SU-DHL-6 (cell line): ENCODE results near the gene RSPRY1.

ENCODE experiments used
- H2AFZ ChIP-seq: fragments of 200-600 bp; sonication (generic); 2 replicates; pipeline ENCODE4 v1.6.1; 2014; ENCODE audit warnings: low read depth, mild to moderate bottlenecking, moderate library complexity, mixed read lengths, antibody characterized with exemption, low read length; ENCODE audit not compliant: severe bottlenecking
- H3F3A ChIP-seq: fragments of 200-600 bp; shearing (Covaris generic); 2 replicates; pipeline ENCODE4 v1.6.0; 2016; ENCODE audit warnings: antibody characterized with exemption, mild to moderate bottlenecking; ENCODE audit not compliant: insufficient read depth
- H3K27ac ChIP-seq: fragments of 200-600 bp; sonication (generic); 2 replicates; pipeline ENCODE4 v1.5.1; 2016; ENCODE audit warnings: low read depth, mild to moderate bottlenecking, low read length, moderate library complexity, mixed read lengths
- H3K27me3 ChIP-seq: fragments of 200-600 bp; sonication (generic), shearing (Covaris generic); 2 replicates; pipeline ENCODE4 v1.6.0; 2014; ENCODE audit warnings: mild to moderate bottlenecking, low read length
- H3K36me3 ChIP-seq: fragments of 200-600 bp; sonication (generic); 2 replicates; pipeline ENCODE4 v1.6.1; 2014; ENCODE audit warnings: mild to moderate bottlenecking, low read length, mixed read lengths
- H3K4me2 ChIP-seq: fragments of 300-600, 200-600 bp; shearing (Covaris generic), sonication (generic); 2 replicates; pipeline ENCODE4 v1.6.0; 2014; ENCODE audit warnings: low read length, low read depth, mild to moderate bottlenecking; ENCODE audit not compliant: poor library complexity, severe bottlenecking
- H3K4me3 ChIP-seq: fragments of 200-600 bp; sonication (generic); 2 replicates; pipeline ENCODE4 v1.5.1; 2014; ENCODE audit warnings: antibody characterized with exemption, low read length, mild to moderate bottlenecking, mixed read lengths; ENCODE audit not compliant: insufficient read depth, poor library complexity, severe bottlenecking
- H3K79me2 ChIP-seq: fragments of 200-600 bp; sonication (generic); 2 replicates; pipeline ENCODE4 v1.6.1; 2014; ENCODE audit warnings: mild to moderate bottlenecking, low read length, moderate library complexity; ENCODE audit not compliant: insufficient read depth
- H3K9ac ChIP-seq: fragments of 200-600 bp; sonication (generic); 2 replicates; pipeline ENCODE4 v1.7.0; 2014; ENCODE audit warnings: mild to moderate bottlenecking, low read length
- H3K9me2 ChIP-seq: fragments of 200-600 bp; sonication (generic); replicated peaks from 2 replicates; pipeline ENCODE4 v1.6.1; 2014; ENCODE audit warnings: low read length; ENCODE audit not compliant: insufficient read depth
- H3K9me3 ChIP-seq: fragments of 200-600 bp; sonication (generic); 2 replicates; pipeline ENCODE4 v1.6.1; 2014; ENCODE audit warnings: low read length, mixed read lengths; ENCODE audit not compliant: insufficient read depth
- H4K20me1 ChIP-seq: fragments of 200-600 bp; sonication (generic); 2 replicates; pipeline ENCODE4 v1.6.1; 2014; ENCODE audit warnings: low read depth, mild to moderate bottlenecking, antibody characterized with exemption, low read length, moderate library complexity, mixed read lengths
- EZH2phosphoT487 ChIP-seq: fragments of 200-600 bp; sonication (generic), shearing (Covaris generic); conservative IDR thresholded peaks from 2 replicates; pipeline ENCODE4 v1.6.1; 2018; ENCODE audit warnings: mild to moderate bottlenecking, antibody characterized with exemption, low read length, moderate library complexity, mixed read lengths
- TF ChIP-seq, protein P1 (sequence below): fragments of 200-600 bp; sonication (generic); IDR thresholded peaks from one replicate; pipeline ENCODE4 v1.5.1; 2017; ENCODE audit warnings: antibody characterized with exemption, mild to moderate bottlenecking, low read length, moderate library complexity; ENCODE audit not compliant: insufficient read depth, poor library complexity, severe bottlenecking

Gene RSPRY1

DNA sequence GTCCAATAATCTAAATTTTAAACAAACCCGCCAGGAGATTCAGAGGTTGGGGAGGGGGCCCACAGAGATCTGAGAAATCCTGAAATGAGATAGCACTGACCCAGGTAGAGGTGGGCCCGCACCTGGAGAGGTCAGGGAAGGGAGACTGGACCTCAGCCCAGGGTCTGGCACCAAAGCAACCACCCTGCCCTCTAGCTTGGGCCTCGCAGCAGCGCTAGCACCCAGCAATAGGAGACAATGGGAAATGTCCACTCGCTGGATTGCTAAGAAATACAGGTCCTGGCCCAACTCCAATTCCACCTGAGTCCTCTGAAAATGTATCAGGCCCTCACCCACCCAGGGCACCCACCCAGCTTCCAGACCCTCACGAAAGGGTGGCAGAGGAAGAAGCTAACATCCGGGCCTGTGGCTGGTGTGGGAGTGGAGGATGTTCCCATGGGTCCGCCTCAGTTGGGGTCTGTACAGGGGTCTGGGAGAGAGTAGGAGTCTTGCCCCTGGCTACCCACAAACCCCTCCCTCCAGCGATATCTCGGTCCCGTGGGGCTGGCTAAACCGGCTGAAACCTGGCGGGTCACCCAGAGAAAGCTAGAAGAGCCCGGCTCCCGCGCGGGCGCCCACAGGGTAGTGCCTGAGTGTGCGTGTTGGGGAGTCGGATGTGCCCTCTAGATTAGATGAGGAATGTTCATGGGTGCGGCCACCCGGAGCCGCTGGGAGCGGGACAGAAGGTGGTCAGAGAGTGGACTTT lies 97.3 kb downstream of the RSPRY1 start:
- no peak overlapping the region for H3K4me3 ChIP-seq

DNA sequence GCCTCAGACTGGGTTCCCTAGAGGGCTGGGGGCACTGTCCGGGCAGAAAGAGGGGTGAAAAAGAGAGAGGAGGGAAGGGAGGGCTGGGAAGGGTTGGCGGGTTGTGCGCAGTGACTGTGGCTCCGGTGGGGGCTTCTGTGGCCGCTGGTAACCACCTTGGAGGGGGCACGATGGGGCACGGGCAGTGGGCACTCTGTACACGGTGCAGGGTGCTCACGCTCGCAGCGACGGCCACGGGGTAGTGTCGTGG lies 97.8 kb downstream of the RSPRY1 start:
- no peak overlapping the region for H3K4me2 ChIP-seq
- H3K9me3 ChIP-seq = no peaks in the 10 kb centered on the region
- H3K36me3 ChIP-seq = no peaks in the 10 kb centered on the region
- H3K27me3 ChIP-seq = no peaks in the 10 kb centered on the region
- TF ChIP-seq, protein P1, sequence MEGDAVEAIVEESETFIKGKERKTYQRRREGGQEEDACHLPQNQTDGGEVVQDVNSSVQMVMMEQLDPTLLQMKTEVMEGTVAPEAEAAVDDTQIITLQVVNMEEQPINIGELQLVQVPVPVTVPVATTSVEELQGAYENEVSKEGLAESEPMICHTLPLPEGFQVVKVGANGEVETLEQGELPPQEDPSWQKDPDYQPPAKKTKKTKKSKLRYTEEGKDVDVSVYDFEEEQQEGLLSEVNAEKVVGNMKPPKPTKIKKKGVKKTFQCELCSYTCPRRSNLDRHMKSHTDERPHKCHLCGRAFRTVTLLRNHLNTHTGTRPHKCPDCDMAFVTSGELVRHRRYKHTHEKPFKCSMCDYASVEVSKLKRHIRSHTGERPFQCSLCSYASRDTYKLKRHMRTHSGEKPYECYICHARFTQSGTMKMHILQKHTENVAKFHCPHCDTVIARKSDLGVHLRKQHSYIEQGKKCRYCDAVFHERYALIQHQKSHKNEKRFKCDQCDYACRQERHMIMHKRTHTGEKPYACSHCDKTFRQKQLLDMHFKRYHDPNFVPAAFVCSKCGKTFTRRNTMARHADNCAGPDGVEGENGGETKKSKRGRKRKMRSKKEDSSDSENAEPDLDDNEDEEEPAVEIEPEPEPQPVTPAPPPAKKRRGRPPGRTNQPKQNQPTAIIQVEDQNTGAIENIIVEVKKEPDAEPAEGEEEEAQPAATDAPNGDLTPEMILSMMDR = no peak
- no peak for TF ChIP-seq EZH2phosphoT487
- no peaks in the 10 kb centered on the region for H3K79me2 ChIP-seq
- no peaks in the 10 kb centered on the region for H3F3A ChIP-seq
- H3K9ac ChIP-seq = no peak overlapping the region
- H2AFZ ChIP-seq = no peak overlapping the region
- H3K27ac ChIP-seq = no peak overlapping the region
- H4K20me1 ChIP-seq = no peaks in the 10 kb centered on the region
- no peaks in the 10 kb centered on the region for H3K9me2 ChIP-seq
- no peak overlapping the region for H3K4me3 ChIP-seq

More for the DNA sequence above, 97.3 kb downstream of the RSPRY1 start:
- Histone ChIP-seq H3K79me2 (no peaks in the 10 kb centered on the region), H3K27ac (no peak overlapping the region), H2AFZ (no peak overlapping the region), H3K4me2 (no peak overlapping the region), H3K9ac (no peak overlapping the region), H3K27me3 (no peaks in the 10 kb centered on the region), H3K9me3 (no peaks in the 10 kb centered on the region), H3F3A (no peaks in the 10 kb centered on the region), H3K36me3 (no peaks in the 10 kb centered on the region), H4K20me1 (no peaks in the 10 kb centered on the region), H3K9me2 (no peaks in the 10 kb centered on the region)
- TF ChIP-seq EZH2phosphoT487 = no peak
- TF ChIP-seq, protein P1 = no peak

DNA sequence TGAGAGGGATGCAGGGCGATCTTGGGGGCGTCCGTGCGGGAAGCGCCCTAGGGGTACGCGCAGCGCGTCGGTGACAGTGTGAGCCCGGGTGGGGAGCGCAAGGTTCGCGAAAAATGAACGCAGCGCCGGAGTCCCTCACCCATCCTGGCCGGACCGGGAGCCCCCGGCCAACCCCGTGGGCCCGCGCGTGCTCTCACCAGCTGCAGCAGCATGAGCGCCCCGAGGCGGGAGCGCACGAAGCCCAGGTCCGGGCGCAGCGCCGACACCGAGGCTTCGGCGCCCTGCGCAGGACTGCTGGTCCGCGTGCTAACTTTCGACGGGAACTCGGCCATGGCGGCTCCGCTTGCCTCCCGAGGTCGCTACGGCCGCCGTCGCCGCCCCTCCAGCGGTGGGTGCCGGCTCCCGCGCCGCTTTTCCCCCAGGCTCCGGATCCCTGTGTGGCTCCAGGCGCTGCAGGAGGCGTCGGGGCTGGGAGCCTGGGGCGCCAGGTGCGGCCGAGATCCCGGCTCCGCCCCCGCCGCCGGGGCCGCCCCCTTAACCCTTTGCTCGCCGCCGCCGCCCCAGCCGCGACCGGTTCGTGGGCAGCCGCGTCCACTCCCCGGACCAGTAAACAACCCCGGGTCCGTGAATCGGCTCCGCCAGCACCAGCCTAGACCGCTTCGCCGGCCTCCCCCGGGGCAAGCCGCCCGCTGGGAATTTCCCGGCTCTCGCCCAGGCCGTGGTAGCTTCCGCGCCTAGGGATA lies 98.3 kb downstream of the RSPRY1 start, which contains the start of gene PLLP:
Gene PLLP, minus strand, starts transcription at position 464 of the 743 bp plus-strand sequence. Its CDS starts 132 bp downstream, at position 332.
- TF ChIP-seq, protein P1 = no peak
- no peak for TF ChIP-seq EZH2phosphoT487
- H3K79me2 ChIP-seq = no peaks in the 10 kb centered on the region
- H3F3A ChIP-seq = no peaks in the 10 kb centered on the region
- no peaks in the 10 kb centered on the region for H4K20me1 ChIP-seq
- no peaks in the 10 kb centered on the region for H3K36me3 ChIP-seq
- no peaks in the 10 kb centered on the region for H3K9me3 ChIP-seq
- no peak within 1 kb of the TSS for H3K27ac ChIP-seq
- H3K27me3 ChIP-seq = no peaks in the 10 kb centered on the region
- H2AFZ ChIP-seq = no peak within 1 kb of the TSS
- no peak within 1 kb of the TSS for H3K9ac ChIP-seq
- H3K4me2 ChIP-seq = no peak within 1 kb of the TSS
- no peak within 1 kb of the TSS for H3K4me3 ChIP-seq
- H3K9me2 ChIP-seq = no peaks in the 10 kb centered on the region
